Hematopoietic multipotent progenitor cell treated with erythropoietin and hydrocortisone succinate and interleukin-3 and kit ligand, for 6 days (in vitro differentiated cells): ENCODE measurements around the gene ARID4A.
"Not testable (repeated sequence)": the region's sequence is repeated elsewhere in the genome, so short reads cannot be mapped to it uniquely, and the experiment has no call there.

Experiments
- DNase-seq: peaks from one replicate; pipeline ENCODE4 v3.0.0-alpha.2; 2015

The ARID4A gene

DNA sequence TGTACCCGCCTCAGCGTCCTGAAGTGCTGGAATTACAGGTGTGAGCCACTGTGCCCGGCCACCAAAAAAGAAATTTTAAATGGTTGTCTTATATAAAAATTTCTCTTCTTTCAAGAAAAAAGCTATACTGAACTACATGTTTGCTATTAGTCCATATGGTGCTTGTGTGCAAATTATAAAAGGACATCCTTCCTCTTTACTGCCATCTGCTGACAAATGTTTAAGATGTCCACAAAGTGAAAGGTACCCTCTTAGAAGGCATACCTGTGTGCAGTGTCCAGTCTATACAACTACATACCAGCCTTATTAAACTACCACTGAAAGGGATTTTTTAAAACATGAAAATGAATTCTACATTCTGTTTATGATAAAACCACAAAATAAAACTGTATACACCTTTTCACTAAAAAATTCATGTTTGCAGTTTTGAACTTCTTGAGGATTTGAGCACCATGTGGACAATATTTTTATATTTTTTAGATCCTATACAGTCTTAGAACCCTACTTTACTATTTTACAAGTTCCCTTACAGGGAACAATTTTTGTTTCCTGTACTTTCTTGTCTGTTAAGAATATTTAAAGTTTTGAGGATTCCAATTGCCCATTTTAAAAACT, 64.5 kb downstream of the ARID4A start:
- DNase-seq = peak; percentile 71

- no peak for DNase-seq
Observed at GRCh38 chr14:58364316-58364715, 66.0 kb downstream of the ARID4A start.

DNA sequence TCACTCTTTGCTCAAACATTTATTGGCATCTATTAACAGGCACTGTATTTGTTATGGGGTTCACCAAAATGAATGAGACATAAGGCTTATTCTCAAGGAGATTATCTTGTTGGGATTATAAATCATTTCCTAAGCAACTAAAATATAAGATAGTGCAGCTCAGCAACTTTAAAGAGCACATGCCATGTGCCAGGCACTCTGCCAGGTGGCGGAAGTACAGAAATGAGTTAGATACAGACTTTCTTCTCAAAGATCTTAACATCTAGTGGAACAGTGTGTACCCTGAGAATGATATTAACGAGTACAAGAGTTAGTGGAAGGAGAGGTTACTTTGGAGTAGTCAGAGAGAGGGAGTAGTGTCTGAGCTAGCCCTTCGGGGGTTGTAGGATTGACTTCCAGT, 68.9 kb downstream of the ARID4A start:
- no peak for DNase-seq

DNA sequence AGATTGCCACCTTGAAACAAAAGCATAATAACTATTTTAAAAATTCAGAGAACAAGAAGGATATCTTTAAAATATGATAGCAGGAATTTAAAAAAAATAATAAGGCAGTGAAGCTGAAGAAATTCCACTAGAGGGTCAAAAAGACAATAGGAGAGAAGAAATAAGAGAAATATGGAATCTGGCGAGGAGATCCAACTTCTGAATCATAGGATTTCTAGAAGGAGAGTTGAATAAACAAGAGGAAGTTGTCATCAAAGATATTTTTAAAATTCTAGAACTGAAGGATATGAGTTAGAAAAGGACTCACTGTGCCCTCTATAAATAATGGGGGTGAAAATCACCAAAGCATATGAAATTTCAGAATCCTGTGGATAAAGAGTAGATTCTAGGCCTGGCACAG, 70.6 kb downstream of the ARID4A start:
- no peak for DNase-seq

- no peak for DNase-seq
Observed at GRCh38 chr14:58376791-58377190, 78.4 kb downstream of the ARID4A start.

DNA sequence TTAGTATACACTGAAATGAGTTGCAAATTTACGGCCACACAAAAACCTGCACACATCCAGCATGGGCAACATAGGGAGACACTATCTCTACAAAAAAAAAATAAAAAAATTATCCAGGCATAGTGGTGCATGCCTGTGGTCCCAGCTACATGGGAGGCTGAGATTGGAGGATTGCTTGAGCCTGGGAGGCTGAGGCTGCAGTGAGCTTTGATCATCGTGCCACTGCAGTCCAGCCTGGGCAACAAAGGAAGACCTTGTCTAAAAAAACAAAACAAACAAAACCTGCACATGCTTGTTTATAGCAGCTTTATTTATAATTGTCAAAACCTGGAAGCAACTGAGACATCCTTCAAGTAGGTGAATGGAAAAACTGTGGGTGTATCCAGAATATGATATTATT, 92.5 kb downstream of the ARID4A start:
- no peak for DNase-seq

DNA sequence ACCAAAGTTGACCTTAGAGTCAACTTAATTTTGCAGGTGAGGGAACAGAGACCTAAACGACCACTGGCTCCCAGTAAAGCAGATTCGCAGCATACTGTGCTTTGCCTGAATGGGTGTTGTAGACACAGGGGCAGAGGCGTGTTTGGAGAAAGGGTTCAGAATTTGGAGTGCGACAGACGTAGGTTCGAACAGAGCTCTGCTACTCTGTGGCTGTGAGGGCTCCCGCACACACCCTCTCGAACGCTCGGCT, 97.1 kb downstream of the ARID4A start:
- DNase-seq = no peak

DNA sequence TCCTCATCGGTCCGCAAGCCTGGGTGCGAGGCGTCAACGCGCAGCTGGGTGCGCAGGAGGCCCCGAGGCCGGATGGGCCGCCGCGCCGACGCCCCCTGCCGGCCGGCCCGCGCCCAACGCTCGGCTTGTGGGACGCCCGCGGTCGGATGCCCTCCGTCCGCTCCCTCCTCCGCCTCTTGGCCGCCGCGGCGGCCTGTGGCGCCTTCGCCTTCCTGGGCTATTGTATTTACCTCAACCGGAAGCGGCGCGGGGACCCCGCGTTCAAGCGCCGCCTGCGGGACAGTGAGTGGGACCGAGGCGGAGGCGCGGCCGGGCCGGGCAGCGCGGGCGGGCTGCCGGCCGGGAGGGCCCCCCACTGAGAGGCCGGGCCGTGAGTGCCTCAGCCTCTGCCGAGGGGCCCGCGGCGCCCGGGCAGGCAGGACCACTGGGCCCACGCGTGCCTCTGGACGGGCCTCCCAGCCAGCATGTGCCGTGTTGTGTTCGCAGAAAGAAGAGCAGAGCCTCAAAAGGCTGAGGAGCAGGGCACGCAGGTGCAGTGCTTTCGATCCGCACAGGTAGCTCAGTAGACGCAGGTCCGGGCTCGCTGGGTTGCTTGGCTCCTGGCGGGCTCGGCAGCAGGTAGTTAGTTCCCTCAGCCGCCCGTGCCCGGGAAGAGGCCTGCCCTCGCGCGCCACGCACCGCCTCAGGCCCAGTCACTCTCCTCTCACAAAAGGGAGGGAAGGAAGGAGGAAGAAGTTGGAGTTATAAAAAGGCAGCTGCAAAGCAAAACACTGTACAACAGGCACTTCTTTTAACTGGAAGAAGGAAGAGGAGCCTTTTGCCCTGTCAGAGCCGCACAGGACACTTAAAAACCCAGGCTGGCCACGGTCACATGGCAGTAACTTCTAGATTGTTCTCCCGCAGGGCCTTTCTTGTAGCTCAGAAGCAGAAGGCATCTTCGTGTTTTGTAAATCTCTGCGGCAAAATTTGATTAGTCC, 97.7 kb downstream of the ARID4A start, which contains the start of gene TOMM20L:
Gene TOMM20L, plus strand, starts transcription at position 119 of the 977 bp plus-strand sequence. Its CDS starts 28 bp downstream, at position 147.
- peak; percentile 85 for DNase-seq

GRCh38 chr14:58397156-58397555, 98.8 kb downstream of the ARID4A start:
- no peak for DNase-seq

DNA sequence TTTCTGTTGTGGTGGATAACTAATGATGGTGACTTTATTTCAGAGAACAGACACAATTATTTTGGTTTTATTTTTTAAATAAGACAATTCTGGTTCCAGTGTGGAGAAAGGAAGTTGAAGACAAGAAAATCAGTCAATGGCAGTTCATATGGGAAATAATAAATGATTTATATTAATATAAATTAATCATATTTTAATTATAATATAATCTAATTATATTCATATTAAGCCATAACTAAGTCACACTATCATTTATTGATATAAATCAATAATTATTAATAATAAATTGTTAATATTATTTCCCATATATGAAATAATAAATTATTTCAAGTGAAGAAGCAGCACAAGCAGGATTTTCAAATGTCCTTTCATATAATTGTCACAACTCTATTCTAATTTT, 100.1 kb downstream of the ARID4A start:
- no peak for DNase-seq

DNA sequence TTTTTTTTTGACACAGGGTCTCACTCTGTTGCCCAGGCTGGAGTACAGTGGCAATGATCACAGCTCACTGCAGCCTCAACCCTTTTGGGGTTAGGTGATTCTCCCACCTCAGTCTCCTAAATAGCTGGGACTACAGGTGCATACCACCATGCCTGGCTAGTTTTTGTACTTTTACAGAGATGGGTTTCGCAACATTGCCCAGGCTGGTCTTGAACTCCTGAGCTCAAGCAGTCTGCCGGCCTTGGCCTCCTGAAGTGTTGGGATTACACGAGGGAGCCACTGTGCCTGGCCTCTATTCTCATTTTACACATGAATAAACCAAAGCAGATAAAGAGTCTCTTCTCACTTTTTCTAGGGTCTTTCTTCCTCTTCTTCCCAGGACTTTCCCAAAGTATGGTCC, 100.5 kb downstream of the ARID4A start:
- no peak for DNase-seq

DNA sequence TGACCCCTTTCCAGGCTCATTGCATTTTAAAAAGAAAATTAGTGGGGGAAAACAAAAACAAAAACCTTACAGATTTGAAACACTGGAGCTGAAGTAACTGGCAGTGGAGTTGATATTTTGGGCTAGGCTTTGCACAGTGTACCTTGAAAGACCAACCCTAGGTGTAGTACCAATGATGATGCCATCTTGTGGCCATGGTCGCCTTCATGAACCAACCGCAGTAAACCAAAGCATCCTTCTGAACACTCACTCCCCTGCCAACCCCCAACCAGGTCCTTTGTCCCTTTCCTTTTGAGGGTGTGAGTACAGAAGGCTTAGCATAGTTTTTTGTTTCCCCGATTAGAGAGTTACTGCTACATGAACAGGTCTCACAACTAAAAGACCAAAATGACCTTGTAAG, 103.2 kb downstream of the ARID4A start:
- peak; percentile 24 for DNase-seq

- DNase-seq = no peak
Observed at GRCh38 chr14:58408681-58409215, 110.4 kb downstream of the ARID4A start.

DNA sequence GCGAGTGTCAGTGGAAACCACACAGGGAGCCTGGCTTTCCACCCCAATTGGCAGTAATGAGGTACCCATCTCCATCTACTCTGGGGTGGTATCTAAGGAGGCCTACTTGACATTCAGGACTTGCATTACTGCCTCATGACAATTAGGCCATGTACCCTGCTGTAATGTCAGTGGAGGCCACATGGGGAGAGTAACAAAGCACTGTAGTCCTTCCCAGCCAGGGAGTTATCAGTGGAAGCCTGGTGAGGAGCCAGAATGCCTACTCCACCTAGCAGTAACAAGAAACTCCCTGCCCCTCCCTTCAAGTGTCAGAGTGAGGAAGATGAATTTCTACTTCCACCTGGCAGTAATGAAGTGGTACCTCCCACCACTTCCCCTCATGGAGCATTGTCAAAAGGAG, 116.5 kb downstream of the ARID4A start:
- DNase-seq = peak; percentile 81

GRCh38 chr14:58415636-58416547, 117.5 kb downstream of the ARID4A start:
- DNase-seq = no peak

- not testable (repeated sequence) for DNase-seq
Observed at GRCh38 chr14:58416934-58417333, 118.6 kb downstream of the ARID4A start.
